HG03521 (cell line): ENCODE measurements around the gene PLEKHN1.
"Not testable (repeated sequence)": the region's sequence is repeated elsewhere in the genome, so short reads cannot be mapped to it uniquely, and the experiment has no call there.

Experiments
- ATAC-seq: cut with Tn5 transposase; IDR thresholded peaks from one replicate; pipeline ENCODE4 v1.9.1; 2021; ENCODE audit warnings: mild to moderate bottlenecking, moderate library complexity; ENCODE audit not compliant: unreplicated experiment

PLEKHN1 gene

GRCh38 chr1:973459-974292, 7.4 kb downstream of the PLEKHN1 start:
- ATAC-seq = no peak

GRCh38 chr1:974293-974640, 8.0 kb downstream of the PLEKHN1 start:
- ATAC-seq = no peak

DNA sequence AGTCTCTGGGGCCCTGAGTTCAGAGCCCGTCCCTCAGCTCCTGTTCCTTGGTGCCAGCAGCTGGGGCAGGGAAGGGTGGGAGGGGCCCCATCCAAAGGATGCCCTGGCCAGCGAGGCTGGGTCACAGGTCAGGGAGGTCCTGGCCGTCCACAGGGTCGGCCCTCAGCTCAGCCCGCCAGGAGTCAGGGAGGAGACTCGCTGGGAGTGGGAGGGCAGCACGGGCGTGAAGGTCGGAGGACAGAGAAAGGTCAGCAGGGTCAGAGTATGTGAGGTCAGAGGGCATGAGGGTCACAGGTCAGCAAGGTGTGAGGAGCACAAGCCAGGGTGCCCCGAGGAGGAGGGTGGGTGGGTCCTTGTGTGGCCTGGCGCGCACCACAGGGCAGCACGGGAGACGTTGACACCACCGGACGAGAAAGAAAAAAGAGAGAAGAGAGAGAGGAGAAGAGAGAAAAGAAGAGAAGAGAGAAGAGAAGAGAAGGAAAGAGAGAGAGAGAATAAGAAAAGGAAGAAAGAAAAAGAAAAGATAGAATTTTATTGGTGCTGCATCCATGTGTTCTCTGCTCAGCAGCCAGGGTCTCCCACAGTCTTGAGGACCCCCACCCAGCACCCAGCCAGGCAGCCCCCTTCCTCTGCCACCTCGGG, 8.5 kb downstream of the PLEKHN1 start:
- ATAC-seq = no peak

DNA sequence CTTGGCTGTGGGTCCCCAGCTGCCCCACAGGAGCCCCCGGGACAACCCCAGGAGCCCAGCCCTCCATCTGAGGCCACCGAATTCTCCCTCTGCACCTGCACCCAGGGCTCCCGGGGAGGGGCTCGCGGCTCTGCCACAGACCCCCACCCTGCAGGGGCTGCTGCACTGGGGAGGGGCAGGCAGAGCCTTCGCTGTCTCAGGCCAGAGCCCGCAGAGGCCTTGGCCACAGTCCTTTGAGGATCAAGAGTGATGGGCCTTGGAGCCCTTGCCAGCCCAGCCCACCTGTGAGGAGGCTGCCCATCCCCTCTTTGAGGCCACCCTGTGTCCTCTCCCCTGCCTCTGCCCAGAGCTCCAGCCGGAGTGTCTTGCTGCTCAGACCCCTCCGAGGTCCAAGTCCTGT, 9.1 kb downstream of the PLEKHN1 start:
- no peak for ATAC-seq

DNA sequence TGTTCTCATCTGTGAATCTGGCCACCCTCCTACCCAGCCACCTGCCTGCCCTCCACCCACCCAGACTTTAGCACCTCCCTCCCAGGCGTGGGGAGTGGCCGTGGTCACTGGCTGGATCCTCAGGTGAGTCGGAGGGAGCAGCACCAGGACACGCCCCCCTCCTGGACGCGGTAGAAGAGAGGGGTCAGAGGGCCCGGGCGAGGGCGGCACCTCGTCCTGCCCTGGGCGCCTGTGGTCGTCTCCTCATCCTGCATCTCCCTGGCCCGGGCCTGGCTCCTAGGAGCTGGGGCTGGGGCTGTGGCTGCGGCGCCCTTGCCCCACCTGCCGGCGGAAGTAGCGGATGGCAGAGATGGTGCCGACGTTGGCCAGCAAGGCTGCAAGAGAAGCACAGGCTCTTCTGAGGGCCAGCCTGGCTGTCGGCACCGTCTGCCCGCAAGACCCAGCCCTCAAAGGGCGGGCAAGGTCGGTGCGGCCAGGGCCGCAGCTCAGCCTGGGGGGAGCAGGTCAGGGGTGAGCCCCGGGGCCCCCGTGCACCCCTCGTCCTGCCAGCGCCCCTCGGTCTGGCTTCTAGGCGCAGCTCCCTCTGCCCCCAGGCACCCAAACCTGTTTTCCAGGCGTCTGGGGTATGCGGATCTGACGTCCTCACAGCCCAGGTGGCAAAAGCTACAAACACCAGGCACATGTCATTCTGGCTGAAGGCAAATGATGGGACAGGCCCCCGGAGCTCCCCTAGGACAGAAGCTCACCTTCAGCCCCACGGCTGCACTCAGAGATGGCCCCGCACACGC, 9.8 kb downstream of the PLEKHN1 start:
- ATAC-seq = no peak

- not testable (repeated sequence) for ATAC-seq
Observed at GRCh38 chr1:976791-977190, 10.5 kb downstream of the PLEKHN1 start.

DNA sequence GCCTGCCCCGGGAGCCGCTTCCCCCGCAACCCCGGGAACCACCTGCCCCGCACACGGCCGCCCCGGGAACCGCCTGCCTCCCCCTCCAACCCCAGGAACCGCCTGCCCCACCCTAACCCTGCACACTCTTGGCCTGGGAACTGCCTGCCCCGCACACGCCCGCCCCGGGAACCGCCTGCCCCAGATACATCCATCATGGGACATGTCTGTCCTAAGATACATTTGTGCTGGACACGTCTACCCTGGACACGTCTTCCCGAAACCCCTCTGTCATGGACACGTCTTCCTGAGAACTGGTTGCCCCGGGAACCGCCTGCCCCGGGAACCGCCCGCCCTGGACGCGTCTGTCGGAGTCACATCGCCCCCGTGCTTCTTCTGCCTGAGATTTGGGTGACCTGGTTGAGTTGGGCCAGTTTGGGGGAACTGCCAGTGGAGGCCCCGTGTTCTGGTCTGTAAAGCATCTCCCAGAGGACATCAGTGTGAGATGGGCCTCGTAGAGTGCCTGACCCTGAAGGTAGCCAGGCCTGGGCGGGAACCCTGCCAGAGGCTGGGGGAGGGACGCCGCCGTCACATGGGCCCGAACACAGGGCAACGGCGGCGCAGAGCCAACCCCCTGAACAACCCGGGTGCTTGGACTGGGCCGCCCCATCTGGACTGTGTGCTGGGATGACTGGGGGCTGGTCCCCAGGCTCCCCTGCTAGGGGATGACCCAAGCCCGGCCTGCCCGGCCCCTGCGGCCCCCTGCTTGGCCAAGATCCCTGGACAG, 12.0 kb downstream of the PLEKHN1 start:
- ATAC-seq = no peak

- no peak for ATAC-seq
Observed at GRCh38 chr1:978835-979743, 12.8 kb downstream of the PLEKHN1 start.

- no peak for ATAC-seq
Observed at GRCh38 chr1:979744-980072, 13.4 kb downstream of the PLEKHN1 start.

- no peak for ATAC-seq
Observed at GRCh38 chr1:980137-980571, 13.9 kb downstream of the PLEKHN1 start.

GRCh38 chr1:980602-981395, 14.5 kb downstream of the PLEKHN1 start:
- ATAC-seq = no peak

DNA sequence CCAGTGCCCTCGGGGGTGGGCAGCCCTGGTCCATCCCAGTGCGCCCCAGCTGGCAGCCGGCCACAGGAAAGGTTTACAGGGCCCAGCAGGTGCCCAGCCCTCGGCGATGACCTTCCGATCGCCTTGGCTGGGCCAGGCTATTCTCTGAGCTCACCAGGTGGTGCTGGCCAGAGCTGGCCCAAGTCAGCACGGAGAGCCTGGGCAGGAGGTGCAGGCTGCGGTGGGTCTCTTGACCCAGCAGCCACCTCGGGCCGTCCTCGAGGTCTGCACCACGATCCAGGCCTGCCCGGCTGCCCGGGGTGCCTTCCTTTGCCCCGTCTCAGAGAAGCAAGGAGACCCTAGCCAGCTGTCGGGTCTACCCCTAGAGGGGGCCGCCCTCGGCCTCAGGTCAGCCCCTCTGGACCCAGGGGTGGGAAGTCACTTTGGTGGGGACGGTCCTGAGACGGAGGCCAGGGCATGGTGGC, 15.2 kb downstream of the PLEKHN1 start:
- ATAC-seq = no peak

DNA sequence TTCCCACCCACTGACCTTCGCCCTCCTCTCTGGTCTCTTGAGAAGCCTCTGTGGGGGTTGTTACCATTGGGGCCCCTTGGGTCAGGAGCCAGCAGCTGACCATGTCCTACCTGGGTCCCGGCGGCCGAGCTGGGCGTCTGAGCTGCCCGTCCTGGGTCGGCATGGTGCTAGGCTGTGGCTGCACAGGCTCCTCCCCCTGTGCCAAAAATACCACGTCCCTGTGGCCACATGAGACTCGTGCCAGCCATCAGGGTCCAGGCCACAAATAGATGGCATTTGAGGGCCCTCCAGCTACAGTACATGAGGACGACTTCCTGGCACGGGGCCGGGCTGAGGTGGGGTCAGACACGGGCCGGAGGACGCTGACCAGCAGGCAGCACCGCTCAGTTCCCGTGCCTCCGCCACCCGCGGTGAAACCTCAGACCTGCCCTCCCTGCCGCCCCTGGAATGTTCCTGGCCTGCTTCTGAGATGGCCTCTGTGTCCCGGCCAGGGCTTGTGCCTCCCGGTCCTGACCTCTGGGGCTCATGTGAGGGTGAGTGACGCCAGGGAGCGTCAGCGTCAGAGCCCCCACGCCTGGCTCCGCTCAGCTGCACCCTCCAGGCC, 15.8 kb downstream of the PLEKHN1 start, which contains the start of gene PERM1:
Gene PERM1, minus strand, starts transcription at position 139 of the 604 bp plus-strand sequence. CDS start 1,064 bp downstream, outside the sequence.
- no peak for ATAC-seq

DNA sequence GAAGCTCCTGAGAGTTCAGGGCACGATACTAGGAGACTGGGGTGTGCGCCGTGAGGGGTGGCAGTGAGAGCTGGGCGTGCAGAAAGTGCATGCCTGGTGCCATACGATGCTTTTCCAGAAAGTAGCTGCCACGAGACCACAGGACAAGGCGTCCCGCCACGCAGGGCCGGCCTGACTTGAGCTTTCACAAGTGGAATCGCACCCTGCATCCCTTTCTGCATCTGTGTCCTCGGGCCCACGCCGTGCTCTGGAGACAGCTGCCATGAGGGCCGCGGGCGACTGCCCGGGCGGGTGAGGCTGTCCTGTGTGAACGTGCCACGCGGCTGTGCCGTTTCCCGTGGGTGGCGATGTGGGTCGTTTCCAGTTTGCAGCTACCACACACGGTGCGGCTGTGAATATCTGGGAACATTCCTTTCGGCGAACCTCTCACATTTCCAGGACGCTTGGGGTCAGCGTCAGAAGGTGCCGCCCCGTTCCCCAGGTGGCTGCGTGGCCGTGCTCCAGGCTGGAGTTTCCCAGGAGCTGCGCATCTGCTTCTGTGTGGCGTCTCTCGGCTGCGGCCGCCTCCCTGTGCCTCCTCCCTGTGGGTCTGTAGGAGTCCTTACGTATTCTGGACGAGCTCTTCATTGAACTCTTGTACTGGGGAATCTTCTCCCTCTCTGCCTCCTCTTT, 16.6 kb downstream of the PLEKHN1 start:
- ATAC-seq = no peak

DNA sequence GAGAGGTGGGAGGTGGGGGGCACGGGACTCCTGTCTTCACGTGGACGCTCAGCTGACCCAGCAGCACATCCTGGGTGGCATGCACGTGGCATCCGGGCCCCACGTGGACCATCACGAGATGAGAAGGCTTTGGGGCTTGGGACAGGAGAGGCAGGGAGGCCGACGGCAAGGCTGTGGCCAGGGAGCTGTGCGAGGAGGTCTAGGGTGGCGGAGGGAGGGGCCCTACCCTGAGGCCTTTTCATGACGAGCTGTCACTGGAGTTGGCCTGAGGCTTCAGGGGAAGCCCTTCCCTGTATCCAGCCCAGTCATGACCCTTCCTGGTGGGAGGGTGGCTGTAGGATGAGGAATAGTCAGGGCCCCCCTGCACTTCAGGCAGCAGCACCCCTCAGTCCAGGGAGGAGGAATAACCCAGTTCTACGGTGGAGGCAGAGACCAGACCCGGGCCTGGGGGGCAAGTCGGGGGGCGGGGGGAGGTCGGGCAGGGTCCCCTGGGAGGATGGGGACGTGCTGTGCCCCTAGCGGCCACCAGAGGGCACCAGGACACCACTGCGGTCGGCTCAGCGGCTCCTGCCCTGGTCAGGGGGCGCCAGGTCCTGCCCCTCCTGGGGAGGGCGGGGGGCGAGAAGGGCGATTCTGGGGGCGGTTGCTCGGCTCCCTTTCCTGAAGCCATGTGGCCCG, 17.7 kb downstream of the PLEKHN1 start:
- ATAC-seq = no peak

DNA sequence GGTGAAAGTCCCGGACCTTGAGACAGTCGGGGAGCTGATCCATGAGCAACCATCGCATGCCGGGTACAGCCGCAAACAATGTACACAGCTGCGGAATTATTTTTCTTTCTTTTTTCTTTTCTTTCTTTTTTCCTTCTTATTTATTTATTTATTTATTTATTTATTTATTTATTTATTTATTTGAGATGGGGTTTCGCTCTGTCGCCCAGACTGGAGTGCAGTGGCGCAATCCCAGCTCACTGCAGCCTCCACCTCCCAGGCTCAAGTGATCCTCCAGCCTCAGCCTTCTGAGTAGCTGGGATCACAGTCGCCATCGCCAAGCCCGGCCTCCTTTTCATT, 18.2 kb downstream of the PLEKHN1 start:
- ATAC-seq = no peak

- ATAC-seq = no peak
Observed at GRCh38 chr1:985126-985525, 18.8 kb downstream of the PLEKHN1 start.

GRCh38 chr1:988061-988460, 21.8 kb downstream of the PLEKHN1 start:
- not testable (repeated sequence) for ATAC-seq
